Central memory CD8-positive, alpha-beta T cell (primary cell): ENCODE results near the gene YWHAQ.
"Not testable (repeated sequence)": the region's sequence is repeated elsewhere in the genome, so short reads cannot be mapped to it uniquely, and the experiment has no call there.

Source experiments
- ATAC-seq: fragments of 150-1000 bp; cut with Tn5 transposase; replicated peaks from 2 replicates; pipeline ENCODE4 v1.10.0; 2022; ENCODE audit warnings: mild to moderate bottlenecking, moderate FRiP score, moderate number of reproducible peaks; ENCODE audit not compliant: poor library complexity, severe bottlenecking; ENCODE audit errors: extremely low read depth
- DNase-seq, 2 donors: peaks; one replicate each; pipeline ENCODE4 v3.0.0; 2021; ENCODE audit warnings: low spot score in 2 of 2
- H3K27ac Mint-ChIP-seq: one replicate; pipeline ENCODE4 v1.8.0; 2022; ENCODE audit warnings: low read depth, mild to moderate bottlenecking, moderate library complexity, mixed read lengths
- H3K27me3 Mint-ChIP-seq: one replicate; pipeline ENCODE4 v1.8.0; 2022; ENCODE audit warnings: mixed read lengths
- H3K36me3 Mint-ChIP-seq: one replicate; pipeline ENCODE4 v1.8.0; 2022; ENCODE audit warnings: mild to moderate bottlenecking, moderate library complexity, mixed read lengths; ENCODE audit not compliant: insufficient read depth
- H3K4me1 Mint-ChIP-seq: one replicate; pipeline ENCODE4 v1.8.0; 2022; ENCODE audit warnings: mixed read lengths
- H3K4me3 Mint-ChIP-seq: one replicate; pipeline ENCODE4 v1.8.0; 2022; ENCODE audit warnings: mild to moderate bottlenecking, moderate library complexity, mixed read lengths
- H3K9me3 Mint-ChIP-seq: one replicate; pipeline ENCODE4 v1.8.0; 2022; ENCODE audit warnings: mixed read lengths

YWHAQ gene

DNA sequence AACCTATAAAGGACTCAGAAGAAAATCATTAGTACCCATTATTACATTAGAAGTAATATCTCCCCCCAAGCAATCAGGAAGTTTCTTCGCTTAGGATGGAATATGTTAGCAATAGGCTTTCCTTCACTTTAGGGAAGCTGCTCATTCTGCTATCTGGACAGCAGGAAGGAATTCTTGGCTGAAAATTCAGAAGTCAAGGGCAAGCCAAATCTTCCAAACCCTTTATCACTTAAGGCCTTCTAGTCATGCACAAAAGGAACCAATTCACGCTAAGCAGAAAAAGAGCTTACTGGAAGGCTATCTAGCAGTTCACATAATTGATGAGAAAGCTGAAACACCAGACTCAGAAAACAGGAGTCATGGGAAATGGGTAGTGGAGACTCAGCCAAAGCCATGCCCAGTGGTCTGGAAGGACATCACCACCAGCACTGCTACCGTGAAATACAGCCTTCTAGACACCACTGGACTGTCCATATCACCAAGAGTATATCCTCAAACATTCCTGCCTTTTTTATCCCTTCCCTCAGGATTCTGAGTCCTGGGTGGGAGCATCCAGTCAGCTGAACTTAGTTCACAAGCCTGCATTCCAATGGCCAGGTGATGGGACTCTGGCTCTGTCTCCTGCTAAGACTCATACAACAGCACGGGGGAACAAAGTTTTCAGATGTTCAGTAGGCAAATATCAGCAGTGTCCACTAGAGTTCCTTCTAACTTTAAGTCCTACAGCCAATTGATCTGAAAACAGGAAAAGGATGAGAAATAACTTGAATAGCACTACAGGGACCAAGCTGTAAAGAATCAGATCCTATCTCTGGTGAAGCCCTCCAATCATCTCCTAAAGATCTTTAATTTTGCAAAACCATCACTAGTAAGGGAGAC is 60.4 kb downstream of the YWHAQ start:
- no peak for ATAC-seq
- no peaks in the 10 kb centered on the region for H3K4me1 Mint-ChIP-seq
- H3K9me3 Mint-ChIP-seq, result no peaks in the 10 kb centered on the region
- DNase-seq, result no peak
- H3K27me3 Mint-ChIP-seq, result no peaks in the 10 kb centered on the region
- no peak overlapping the region for H3K4me3 Mint-ChIP-seq
- H3K36me3 Mint-ChIP-seq, result no peaks in the 10 kb centered on the region
- no peak overlapping the region for H3K27ac Mint-ChIP-seq

GRCh38 chr2:9565436-9566153 is 65.2 kb downstream of the YWHAQ start:
- Mint-ChIP-seq H3K4me3 (no peak overlapping the region), H3K27ac (no peak overlapping the region), H3K4me1 (no peaks in the 10 kb centered on the region), H3K36me3 (peaks cover 1% of the 10 kb centered on the region), H3K9me3 (no peaks in the 10 kb centered on the region), H3K27me3 (no peaks in the 10 kb centered on the region)
- ATAC-seq (no peak), DNase-seq (no peak)

- ATAC-seq, result no peak
- no peaks in the 10 kb centered on the region for H3K27me3 Mint-ChIP-seq
- peaks cover 5% of the 10 kb centered on the region for H3K4me1 Mint-ChIP-seq
- H3K9me3 Mint-ChIP-seq, result no peaks in the 10 kb centered on the region
- no peak for DNase-seq
- peaks cover 11% of the 10 kb centered on the region for H3K36me3 Mint-ChIP-seq
- H3K4me3 Mint-ChIP-seq, result no peak overlapping the region
- H3K27ac Mint-ChIP-seq, result no peak overlapping the region
Observed at GRCh38 chr2:9560628-9561027, 70.2 kb downstream of the YWHAQ start.

- no peak overlapping the region for H3K4me3 Mint-ChIP-seq
- no peaks in the 10 kb centered on the region for H3K27me3 Mint-ChIP-seq
- no peaks in the 10 kb centered on the region for H3K9me3 Mint-ChIP-seq
- peaks cover 20% of the 10 kb centered on the region for H3K4me1 Mint-ChIP-seq
- ATAC-seq (no peak), DNase-seq (no peak)
- peaks cover 18% of the 10 kb centered on the region for H3K36me3 Mint-ChIP-seq
- no peak overlapping the region for H3K27ac Mint-ChIP-seq
Observed at GRCh38 chr2:9558948-9559381, 71.8 kb downstream of the YWHAQ start.

DNA sequence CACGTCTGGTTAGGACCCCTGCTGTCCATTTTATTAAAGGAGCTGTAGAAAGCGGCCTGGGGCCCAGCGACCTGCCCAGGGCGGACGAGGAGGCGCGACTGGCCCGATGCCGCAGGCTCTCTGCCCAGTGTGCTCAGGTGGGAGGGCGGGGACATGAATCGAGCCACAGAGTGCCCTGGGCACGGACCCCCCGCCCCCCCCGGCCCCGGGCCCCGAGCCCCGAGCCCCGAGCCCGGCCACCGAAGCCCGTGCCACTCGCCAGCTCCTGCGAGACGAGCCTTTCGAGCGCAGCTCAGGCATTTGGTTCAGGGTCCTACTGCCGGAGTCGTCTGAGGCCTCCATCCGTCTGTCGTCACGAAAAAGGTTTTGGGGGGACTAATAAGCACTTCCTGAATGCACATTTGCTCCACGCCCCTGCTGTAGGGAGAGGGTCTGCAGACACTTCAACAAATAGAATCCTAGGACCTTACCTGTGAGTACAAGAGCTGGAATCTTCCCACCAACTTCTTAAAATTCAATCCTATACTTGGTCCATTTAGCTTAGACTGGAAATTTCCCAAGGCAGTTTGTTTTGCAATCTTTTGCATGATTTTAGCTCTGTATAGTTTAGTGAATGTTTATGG is 74.6 kb downstream of the YWHAQ start:
- ATAC-seq (peak; percentile 6), DNase-seq (no peak)
- peaks cover 18% of the 10 kb centered on the region for H3K36me3 Mint-ChIP-seq
- H3K4me1 Mint-ChIP-seq, result peaks cover 40% of the 10 kb centered on the region
- H3K27me3 Mint-ChIP-seq, result no peaks in the 10 kb centered on the region
- H3K27ac Mint-ChIP-seq, result peak overlapping the region; percentile 91
- H3K9me3 Mint-ChIP-seq, result no peaks in the 10 kb centered on the region
- peak overlapping the region; percentile 93 for H3K4me3 Mint-ChIP-seq

- H3K4me3 Mint-ChIP-seq, result peak within 1 kb of the TSS; percentile 93
- no peaks in the 10 kb centered on the region for H3K9me3 Mint-ChIP-seq
- H3K27me3 Mint-ChIP-seq, result no peaks in the 10 kb centered on the region
- peaks cover 45% of the 10 kb centered on the region for H3K4me1 Mint-ChIP-seq
- peak; percentile 90 for ATAC-seq
- peaks cover 18% of the 10 kb centered on the region for H3K36me3 Mint-ChIP-seq
- peak within 1 kb of the TSS; percentile 91 for H3K27ac Mint-ChIP-seq
- DNase-seq, result peak; percentile 70 to 72
Observed at GRCh38 chr2:9555297-9556120, 75.3 kb downstream of the YWHAQ start, which contains the start of gene ADAM17. Gene ADAM17, minus strand, starts transcription at chr2:9555830. Its CDS starts 225 bp downstream, at chr2:9555605.

DNA sequence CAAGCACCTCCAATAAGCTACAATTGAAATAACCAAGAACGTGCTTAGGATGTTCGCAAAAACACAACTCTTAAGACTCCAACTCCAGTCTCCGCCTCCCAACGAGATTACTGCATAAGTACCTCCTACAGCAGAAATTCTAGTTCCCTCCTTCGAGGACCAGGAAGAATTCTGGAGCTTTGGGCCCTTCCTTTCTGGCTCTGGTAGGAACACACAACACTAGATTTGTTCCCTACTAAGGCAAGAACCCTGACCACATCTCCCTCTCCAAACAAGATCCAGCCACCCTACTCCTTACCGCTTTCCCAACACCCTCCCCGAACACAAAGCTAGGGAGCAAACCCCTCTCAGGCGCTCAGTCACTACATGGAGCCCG is 75.9 kb downstream of the YWHAQ start:
- DNase-seq, result peak in 1 of 2 donors; percentile 13
- H3K36me3 Mint-ChIP-seq, result peaks cover 19% of the 10 kb centered on the region
- peaks cover 47% of the 10 kb centered on the region for H3K4me1 Mint-ChIP-seq
- peak overlapping the region; percentile 93 for H3K4me3 Mint-ChIP-seq
- peak overlapping the region; percentile 91 for H3K27ac Mint-ChIP-seq
- H3K9me3 Mint-ChIP-seq, result no peaks in the 10 kb centered on the region
- ATAC-seq, result peak; percentile 37
- no peaks in the 10 kb centered on the region for H3K27me3 Mint-ChIP-seq

GRCh38 chr2:9552219-9553178 is 78.3 kb downstream of the YWHAQ start:
- H3K36me3 Mint-ChIP-seq, result peaks cover 20% of the 10 kb centered on the region
- DNase-seq, result no peak
- peak overlapping the region; percentile 93 for H3K4me3 Mint-ChIP-seq
- H3K27me3 Mint-ChIP-seq, result no peaks in the 10 kb centered on the region
- peaks cover 61% of the 10 kb centered on the region for H3K4me1 Mint-ChIP-seq
- no peak for ATAC-seq
- H3K9me3 Mint-ChIP-seq, result no peaks in the 10 kb centered on the region
- peak overlapping the region; percentile 77 for H3K27ac Mint-ChIP-seq

DNA sequence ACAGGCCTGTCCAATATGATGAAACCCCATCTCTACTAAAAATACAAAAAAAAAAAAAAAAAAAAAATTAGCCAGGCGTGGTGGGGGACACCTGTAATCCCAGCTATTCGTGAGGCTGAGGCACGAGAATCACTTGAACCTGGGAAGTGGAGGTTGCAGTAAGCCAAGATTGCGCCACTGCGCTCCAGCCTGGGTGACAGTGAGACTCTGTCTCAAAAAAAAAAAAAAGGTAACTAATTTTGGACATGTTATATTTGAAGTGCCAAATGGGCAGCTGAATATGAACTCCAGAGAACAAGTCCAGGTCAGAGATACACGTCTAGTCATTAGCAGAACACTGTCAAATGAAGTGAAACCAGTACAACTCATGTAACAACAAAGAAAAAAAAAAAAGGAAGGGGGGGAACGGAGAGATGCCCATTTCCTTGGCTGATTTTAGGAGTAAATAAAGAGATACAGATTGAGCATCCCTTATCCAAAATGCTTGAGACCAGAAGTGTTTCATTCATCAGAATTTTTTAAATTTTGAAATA is 79.9 kb downstream of the YWHAQ start:
- peaks cover 15% of the 10 kb centered on the region for H3K36me3 Mint-ChIP-seq
- H3K27me3 Mint-ChIP-seq, H3K27ac Mint-ChIP-seq, H3K4me3 Mint-ChIP-seq, H3K9me3 Mint-ChIP-seq, ATAC-seq, DNase-seq: not testable (repeated sequence)
- H3K4me1 Mint-ChIP-seq, result peaks cover 73% of the 10 kb centered on the region

DNA sequence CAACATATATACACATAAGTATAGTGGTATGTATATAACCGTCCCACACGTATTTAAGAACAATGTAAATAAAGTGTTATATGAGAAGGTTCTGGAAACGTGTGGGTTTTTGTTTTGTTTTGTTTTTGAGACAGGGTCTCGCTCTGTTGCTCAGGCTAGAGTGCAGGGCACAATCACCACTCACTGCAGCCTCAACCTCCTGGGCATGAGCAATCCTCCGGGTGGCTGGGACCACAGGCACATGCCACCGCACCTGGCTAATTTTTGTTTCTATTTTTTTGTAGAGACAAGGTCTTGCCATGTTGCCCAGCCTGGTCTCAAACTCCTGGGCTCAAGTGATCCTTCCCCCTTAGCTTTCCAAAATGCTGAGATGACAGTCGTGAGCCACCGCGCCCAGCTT is 81.4 kb downstream of the YWHAQ start:
- H3K27ac Mint-ChIP-seq, result no peak overlapping the region
- H3K4me3 Mint-ChIP-seq, result no peak overlapping the region
- H3K4me1 Mint-ChIP-seq, result peaks cover 77% of the 10 kb centered on the region
- peaks cover 7% of the 10 kb centered on the region for H3K36me3 Mint-ChIP-seq
- DNase-seq (no peak), ATAC-seq (no peak)
- no peaks in the 10 kb centered on the region for H3K9me3 Mint-ChIP-seq
- no peaks in the 10 kb centered on the region for H3K27me3 Mint-ChIP-seq

GRCh38 chr2:9548506-9548905 is 82.3 kb downstream of the YWHAQ start:
- peaks cover 80% of the 10 kb centered on the region for H3K4me1 Mint-ChIP-seq
- H3K36me3 Mint-ChIP-seq, result peaks cover 7% of the 10 kb centered on the region
- no peak overlapping the region for H3K27ac Mint-ChIP-seq
- DNase-seq (no peak), ATAC-seq (no peak)
- H3K9me3 Mint-ChIP-seq, result no peaks in the 10 kb centered on the region
- no peaks in the 10 kb centered on the region for H3K27me3 Mint-ChIP-seq
- peak overlapping the region; percentile 45 for H3K4me3 Mint-ChIP-seq
